ENCODE measurements around the gene RNF41. TPM values are rescaled to one million over a fixed set of nuclear protein-coding genes. Genes with fewer than 3 reads are reported as not detected.

The RNF41 gene
- total and polyA plus RNA-seq, 7 donors = 18.5 to 109 (median 59.9) TPM

GRCh38 chr12:56222531-56222895 lies 791 bp upstream of the RNF41 start:
- no peak for TF ChIP-seq EP300 (IDR thresholded peaks at IDR 0.05)
- no peak for TF ChIP-seq CTCF (IDR thresholded peaks at IDR 0.05)
- TF ChIP-seq POLR2AphosphoS5 (IDR thresholded peaks at IDR 0.05) = no peak
- TF ChIP-seq POLR2A (IDR thresholded peaks at IDR 0.05) = no peak
- WGBS, 2 donors = 14 to 16% methylated on average over 4 of the region's 4 CpGs
- peaks cover 0 to 62% (median 52%) of the 10 kb centered on the region in 4 donors for H3K4me1 ChIP-seq

GRCh38 chr12:56221232-56221756 lies 428 bp downstream of the RNF41 start:
- Histone ChIP-seq H3K27ac (peak overlapping the region; percentile 98 to 99 (median 98)), H3K4me3 (peak overlapping the region; percentile 71 to 83 (median 81)), H3K36me3 (peaks cover 0 to 10% (median 0%) of the 10 kb centered on the region in 4 donors), H3K27me3 (no peaks in the 10 kb centered on the region), H3K9me3 (no peaks in the 10 kb centered on the region), H3K4me1 (peaks cover 0 to 66% (median 52%) of the 10 kb centered on the region in 4 donors)
- peak in 1 of 4 donors; percentile 3 for TF ChIP-seq POLR2AphosphoS5 (IDR thresholded peaks at IDR 0.05)
- no peak for TF ChIP-seq CTCF (IDR thresholded peaks at IDR 0.05)
- no peak for TF ChIP-seq EP300 (IDR thresholded peaks at IDR 0.05)
- TF ChIP-seq POLR2A (IDR thresholded peaks at IDR 0.05) = no peak
- 0 to 1% methylated on average over 21 of the region's 21 CpGs for WGBS, 2 donors
- intact Hi-C loops (cut with DNase I) = loop anchor here (2.0 kb wide), 1 partner anchor 14 kb away; no protein-coding TSS in a partner anchor
- peak; percentile 88 for DNase-seq

More at GRCh38 chr12:56222531-56222895, 791 bp upstream of the RNF41 start:
- no peaks in the 10 kb centered on the region for H3K9me3 ChIP-seq
- H3K4me3 ChIP-seq = peak overlapping the region; percentile 71 to 83 (median 81)
- no peak for DNase-seq
- peak overlapping the region; percentile 98 to 99 (median 98) for H3K27ac ChIP-seq
- H3K36me3 ChIP-seq = peaks cover 0 to 7% (median 0%) of the 10 kb centered on the region in 4 donors
- no peaks in the 10 kb centered on the region for H3K27me3 ChIP-seq
- intact Hi-C loops (cut with DNase I) = loop anchor here (2.0 kb wide), 1 partner anchor 64 kb away; the partner anchor contains the start of gene MYL6

GRCh38 chr12:56220611-56221231 lies 1.0 kb downstream of the RNF41 start:
- H3K4me1 ChIP-seq = peaks cover 0 to 66% (median 52%) of the 10 kb centered on the region in 4 donors
- intact Hi-C loops (cut with DNase I) = loop anchor here (2.0 kb wide), 1 partner anchor 14 kb away; no protein-coding TSS in a partner anchor

GRCh38 chr12:56219840-56220239 lies 1.9 kb downstream of the RNF41 start:
- Histone ChIP-seq H3K36me3 (peaks cover 3 to 20% (median 8%) of the 10 kb centered on the region in 4 donors), H3K9me3 (no peaks in the 10 kb centered on the region), H3K4me1 (peaks cover 0 to 58% (median 48%) of the 10 kb centered on the region in 4 donors), H3K27me3 (no peaks in the 10 kb centered on the region), H3K27ac (peak overlapping the region; percentile 98 to 99 (median 98)), H3K4me3 (peak overlapping the region in 1 of 4 donors; percentile 83)
- DNase-seq = no peak
- intact Hi-C loops (cut with DNase I) = loop anchor here (2.0 kb wide), 1 partner anchor 13 kb away; no protein-coding TSS in a partner anchor
- WGBS, 2 donors = 93 to 94% methylated on average over 9 of the region's 9 CpGs
- TF ChIP-seq EP300 (IDR thresholded peaks at IDR 0.05) (no peak), CTCF (IDR thresholded peaks at IDR 0.05) (no peak), POLR2AphosphoS5 (IDR thresholded peaks at IDR 0.05) (no peak), POLR2A (IDR thresholded peaks at IDR 0.05) (no peak)

More at GRCh38 chr12:56220611-56221231, 1.0 kb downstream of the RNF41 start:
- peak overlapping the region; percentile 98 to 99 (median 98) for H3K27ac ChIP-seq
- WGBS, 2 donors = 6 to 15% methylated on average over 10 of the region's 10 CpGs
- TF ChIP-seq POLR2AphosphoS5 (IDR thresholded peaks at IDR 0.05) (no peak), POLR2A (IDR thresholded peaks at IDR 0.05) (no peak), CTCF (IDR thresholded peaks at IDR 0.05) (no peak), EP300 (IDR thresholded peaks at IDR 0.05) (no peak)
- peak overlapping the region; percentile 71 to 83 (median 81) for H3K4me3 ChIP-seq
- no peaks in the 10 kb centered on the region for H3K27me3 ChIP-seq
- DNase-seq = no peak
- no peaks in the 10 kb centered on the region for H3K9me3 ChIP-seq
- H3K36me3 ChIP-seq = peaks cover 0 to 11% (median under 1%) of the 10 kb centered on the region in 4 donors
